Neural cell (in vitro differentiated cells): ENCODE data around the gene THRB. TPM values are rescaled to one million over a fixed set of nuclear protein-coding genes. Genes with fewer than 3 reads are reported as not detected.

Experiments used
- H2AFZ ChIP-seq: fragments of 200-600, 300-800 bp; sonication (generic), shearing (Covaris generic); 2 replicates; pipeline ENCODE4 v1.6.0; 2014; ENCODE audit warnings: low read depth, mild to moderate bottlenecking, antibody characterized with exemption, low read length, moderate library complexity
- H3F3A ChIP-seq: fragments of 200-600 bp; shearing (Covaris generic); 2 replicates; pipeline ENCODE4 v1.6.1; 2016; ENCODE audit warnings: mild to moderate bottlenecking, moderate library complexity, mixed read lengths, antibody characterized with exemption, low read length; ENCODE audit not compliant: insufficient read depth, poor library complexity, severe bottlenecking
- H3K27ac ChIP-seq: fragments of 200-600, 300-800 bp; sonication (generic), shearing (Covaris generic); 2 replicates; pipeline ENCODE4 v1.5.1; 2014; ENCODE audit warnings: mild to moderate bottlenecking, low read length, moderate library complexity
- H3K27me3 ChIP-seq: fragments of 300-800, 200-600 bp; sonication (generic), shearing (Covaris generic); 2 replicates; pipeline ENCODE4 v1.6.0; 2014; ENCODE audit warnings: mild to moderate bottlenecking, low read depth, low read length, moderate library complexity; ENCODE audit not compliant: insufficient read depth
- H3K36me3 ChIP-seq: fragments of 300-800, 200-600 bp; sonication (generic), shearing (Covaris generic); 2 replicates; pipeline ENCODE4 v1.5.1; 2014; ENCODE audit warnings: mild to moderate bottlenecking, antibody characterized with exemption, low read length, moderate library complexity; ENCODE audit not compliant: insufficient read depth
- H3K4me2 ChIP-seq: fragments of 300-800, 200-600 bp; sonication (generic), shearing (Covaris generic); 2 replicates; pipeline ENCODE4 v1.6.0; 2014; ENCODE audit warnings: mild to moderate bottlenecking, low read length
- H3K4me3 ChIP-seq: fragments of 300-800, 200-600 bp; sonication (generic), shearing (Covaris generic); 2 replicates; pipeline ENCODE4 v1.5.1; 2014; ENCODE audit warnings: mild to moderate bottlenecking, low read length, moderate library complexity
- H3K79me2 ChIP-seq: fragments of 200-600 bp; shearing (Covaris generic); replicated peaks from 2 replicates; pipeline ENCODE4 v1.6.0; 2014; ENCODE audit warnings: mild to moderate bottlenecking, low read length, moderate library complexity; ENCODE audit not compliant: insufficient read depth
- H3K9ac ChIP-seq: fragments of 300-800, 200-600 bp; sonication (generic), shearing (Covaris generic); 2 replicates; pipeline ENCODE4 v1.6.1; 2016; ENCODE audit warnings: mild to moderate bottlenecking, low read length, mixed read lengths
- H3K9me2 ChIP-seq: fragments of 200-600 bp; shearing (Covaris generic); 2 replicates; pipeline ENCODE4 v1.6.1; 2016; ENCODE audit warnings: mild to moderate bottlenecking, low read length, mixed read lengths; ENCODE audit not compliant: insufficient read depth
- H3K9me3 ChIP-seq: fragments of 200-600, 300-800 bp; sonication (generic), shearing (Covaris generic); 2 replicates; pipeline ENCODE4 v1.6.1; 2016; ENCODE audit warnings: mild to moderate bottlenecking, mixed run types, low read length, moderate library complexity, mixed read lengths
- H4K20me1 ChIP-seq: fragments of 200-600 bp; shearing (Covaris generic); 2 replicates; pipeline ENCODE4 v1.6.1; 2016; ENCODE audit warnings: mild to moderate bottlenecking, mixed run types; ENCODE audit not compliant: insufficient read depth
- CTCF ChIP-seq: fragments of 450-650 bp; IDR thresholded peaks from 2 replicates; pipeline ENCODE4 v1.5.1; 2014; ENCODE audit warnings: antibody characterized with exemption, mild to moderate bottlenecking, moderate library complexity; ENCODE audit not compliant: poor library complexity, severe bottlenecking
- EP300 ChIP-seq: fragments of 450-650 bp; conservative IDR thresholded peaks from 2 replicates; pipeline ENCODE4 v1.6.1; 2014; ENCODE audit warnings: antibody characterized with exemption, mild to moderate bottlenecking, moderate library complexity; ENCODE audit not compliant: poor library complexity, severe bottlenecking
- EZH2 ChIP-seq: fragments of 200-600, 300-800 bp; shearing (Covaris generic), sonication (generic); IDR thresholded peaks from 2 replicates; pipeline ENCODE4 v1.6.1; 2014; ENCODE audit warnings: antibody characterized with exemption, low read length, borderline replicate concordance, mild to moderate bottlenecking; ENCODE audit not compliant: insufficient read depth, poor library complexity, severe bottlenecking
- MXI1 ChIP-seq: fragments of 450-650 bp; conservative IDR thresholded peaks from 2 replicates; pipeline ENCODE4 v1.6.1; 2014; ENCODE audit warnings: antibody characterized with exemption, mild to moderate bottlenecking; ENCODE audit not compliant: poor library complexity, severe bottlenecking
- POLR2AphosphoS5 ChIP-seq: IDR thresholded peaks from 2 replicates; pipeline ENCODE4 v1.6.1; 2012
- RAD21 ChIP-seq: fragments of 450-650 bp; conservative IDR thresholded peaks from 2 replicates; pipeline ENCODE4 v1.6.1; 2014; ENCODE audit warnings: antibody characterized with exemption, mild to moderate bottlenecking, moderate library complexity
- REST ChIP-seq: IDR thresholded peaks from 2 replicates; pipeline ENCODE4 v1.6.1; 2012; ENCODE audit warnings: borderline replicate concordance
- SMC3 ChIP-seq: fragments of 450-650 bp; conservative IDR thresholded peaks from 2 replicates; pipeline ENCODE4 v1.6.1; 2014; ENCODE audit warnings: antibody characterized with exemption, mild to moderate bottlenecking, moderate library complexity; ENCODE audit not compliant: poor library complexity
- TAF1 ChIP-seq: IDR thresholded peaks from 2 replicates; pipeline ENCODE4 v1.6.1; 2012; ENCODE audit warnings: low read depth
- polyA plus RNA-seq: library from polyadenylated mRNA; depleted of rRNA; stranded (reverse); fragments of >200 nt; gene quantifications from 2 replicates; pipeline ENCODE4 v1.2.3, GENCODE V29; 2014

THRB gene
- polyA plus RNA-seq, 1 donor from 2014 or later: 1.7 TPM

DNA sequence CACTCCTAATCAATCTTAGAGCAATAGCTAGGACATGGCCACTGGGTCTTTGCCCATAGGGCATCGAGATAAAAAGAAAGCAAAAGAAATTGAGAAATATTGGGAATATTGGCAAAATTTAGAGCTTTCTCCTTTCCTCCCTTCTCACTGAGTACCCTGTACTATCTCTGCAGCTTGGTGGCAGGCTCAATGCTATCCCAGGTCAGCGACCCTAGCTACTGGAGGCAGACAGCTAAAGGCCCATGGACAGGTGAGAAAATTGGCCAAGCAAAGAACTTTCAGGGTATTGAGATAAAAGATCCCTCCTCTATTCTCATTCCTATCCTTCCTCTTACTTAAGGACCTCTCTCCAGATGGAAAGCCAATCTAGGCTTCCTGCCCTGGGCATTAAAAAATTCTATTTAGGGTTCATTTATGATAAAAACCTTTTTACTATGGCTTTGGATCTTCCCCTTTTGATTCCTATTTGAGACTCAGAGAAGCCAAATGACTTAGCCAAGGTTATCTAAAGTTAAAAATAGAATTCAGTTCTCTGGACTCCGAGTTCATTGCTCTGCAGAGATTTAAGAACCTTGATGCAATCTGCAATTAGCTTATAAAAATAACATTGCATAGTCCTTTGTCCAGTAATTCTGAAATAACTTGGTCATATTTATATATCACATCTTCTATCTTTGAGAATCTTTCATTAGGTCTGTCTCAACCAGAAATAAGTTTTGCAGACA lies 75.4 kb downstream of the THRB start:
- Histone ChIP-seq H3K9me2 (no peaks in the 10 kb centered on the region), H3K79me2 (no peaks in the 10 kb centered on the region), H3K27ac (no peak overlapping the region), H3K27me3 (no peaks in the 10 kb centered on the region), H2AFZ (no peak overlapping the region), H3F3A (no peaks in the 10 kb centered on the region), H4K20me1 (no peaks in the 10 kb centered on the region), H3K4me3 (no peak overlapping the region), H3K9me3 (no peaks in the 10 kb centered on the region), H3K36me3 (no peaks in the 10 kb centered on the region), H3K4me2 (no peak overlapping the region), H3K9ac (no peak overlapping the region)
- TF ChIP-seq CTCF (no peak), EP300 (no peak), MXI1 (no peak), REST (no peak), RAD21 (no peak), POLR2AphosphoS5 (no peak), EZH2 (no peak), SMC3 (no peak), TAF1 (no peak)

GRCh38 chr3:24417730-24418129 lies 76.9 kb downstream of the THRB start:
- Histone ChIP-seq H3K79me2 (no peaks in the 10 kb centered on the region), H4K20me1 (no peaks in the 10 kb centered on the region), H3K9me2 (no peaks in the 10 kb centered on the region), H3K4me2 (no peak overlapping the region), H3F3A (no peaks in the 10 kb centered on the region), H3K9me3 (no peaks in the 10 kb centered on the region), H2AFZ (no peak overlapping the region), H3K9ac (no peak overlapping the region), H3K36me3 (no peaks in the 10 kb centered on the region), H3K4me3 (no peak overlapping the region), H3K27ac (no peak overlapping the region), H3K27me3 (no peaks in the 10 kb centered on the region)
- TF ChIP-seq POLR2AphosphoS5 (no peak), TAF1 (no peak), MXI1 (no peak), RAD21 (no peak), REST (no peak), CTCF (no peak), SMC3 (no peak), EZH2 (no peak), EP300 (no peak)
